ENCODE data around the gene MKI67.

DNA sequence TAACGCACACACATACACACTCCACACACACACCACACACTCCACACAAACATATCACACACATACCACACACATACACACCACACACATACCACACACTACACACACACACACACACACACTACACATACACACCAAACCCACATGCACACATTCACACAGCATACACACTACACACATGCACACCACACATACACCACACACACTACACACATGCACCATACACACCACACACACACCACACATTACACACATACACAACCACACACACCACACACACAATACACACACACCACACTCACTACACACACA is 66.3 kb downstream of the MKI67 start:
- TF ChIP-seq, protein P1, sequence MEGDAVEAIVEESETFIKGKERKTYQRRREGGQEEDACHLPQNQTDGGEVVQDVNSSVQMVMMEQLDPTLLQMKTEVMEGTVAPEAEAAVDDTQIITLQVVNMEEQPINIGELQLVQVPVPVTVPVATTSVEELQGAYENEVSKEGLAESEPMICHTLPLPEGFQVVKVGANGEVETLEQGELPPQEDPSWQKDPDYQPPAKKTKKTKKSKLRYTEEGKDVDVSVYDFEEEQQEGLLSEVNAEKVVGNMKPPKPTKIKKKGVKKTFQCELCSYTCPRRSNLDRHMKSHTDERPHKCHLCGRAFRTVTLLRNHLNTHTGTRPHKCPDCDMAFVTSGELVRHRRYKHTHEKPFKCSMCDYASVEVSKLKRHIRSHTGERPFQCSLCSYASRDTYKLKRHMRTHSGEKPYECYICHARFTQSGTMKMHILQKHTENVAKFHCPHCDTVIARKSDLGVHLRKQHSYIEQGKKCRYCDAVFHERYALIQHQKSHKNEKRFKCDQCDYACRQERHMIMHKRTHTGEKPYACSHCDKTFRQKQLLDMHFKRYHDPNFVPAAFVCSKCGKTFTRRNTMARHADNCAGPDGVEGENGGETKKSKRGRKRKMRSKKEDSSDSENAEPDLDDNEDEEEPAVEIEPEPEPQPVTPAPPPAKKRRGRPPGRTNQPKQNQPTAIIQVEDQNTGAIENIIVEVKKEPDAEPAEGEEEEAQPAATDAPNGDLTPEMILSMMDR (optimal IDR thresholded peaks at IDR 0.05 in 1 of 3, IDR thresholded peaks at IDR 0.05 in 1 of 3, conservative IDR thresholded peaks at IDR 0.05 in 1 of 3; ENCODE audit: extremely low read depth in 1 of 3, insufficient read depth in 2 of 3, low read length in 3 of 3): no peak
- no peak for TF ChIP-seq EZH2 (IDR thresholded peaks at IDR 0.05; ENCODE audit: low read length)
